Upper lobe of right lung (tissue), 1 donor: ENCODE data around the gene NUTM1. TPM values are rescaled to one million over a fixed set of nuclear protein-coding genes. Genes with fewer than 3 reads are reported as not detected.

Experiments used
- ATAC-seq: fragments of 200-7000 bp; cut with Tn5 transposase; one replicate; pipeline ENCODE4 v1.9.1; 2020; ENCODE audit warnings: mild to moderate bottlenecking, moderate library complexity
- DNase-seq: peaks from one replicate; pipeline ENCODE4 v3.0.0-alpha.2; 2020
- H3K27ac ChIP-seq: fragments of 200-600 bp; one replicate; pipeline ENCODE4 v1.8.0; 2022
- H3K27me3 ChIP-seq: fragments of 200-600 bp; one replicate; pipeline ENCODE4 v1.8.0; 2022; ENCODE audit warnings: mild to moderate bottlenecking
- H3K36me3 ChIP-seq: fragments of 200-600 bp; one replicate; pipeline ENCODE4 v1.8.0; 2022
- H3K4me1 ChIP-seq: fragments of 200-600 bp; one replicate; pipeline ENCODE4 v1.8.0; 2022
- H3K4me3 ChIP-seq: fragments of 200-600 bp; one replicate; pipeline ENCODE4 v1.8.0; 2022; ENCODE audit warnings: mild to moderate bottlenecking
- H3K9me3 ChIP-seq: fragments of 200-600 bp; one replicate; pipeline ENCODE4 v1.8.0; 2022
- intact Hi-C: fragments of 100-400 bp; cut with DNase I; formaldehyde crosslinking; loops from one replicate; pipeline ENCODE4 v1.11.0; 2022
- total RNA-seq: library from RNA; stranded (reverse); fragmentation: NEBNext Ultra II Directional; extraction: Animal tissue kit (Norgen Biotek cat#: 25700); gene quantifications from one replicate; pipeline ENCODE4 v1.2.1, GENCODE V29; 2021
- TF ChIP-seq, protein P1 (sequence below): fragments of 200-600 bp; IDR thresholded peaks from one replicate; pipeline ENCODE4 v1.8.0; 2022; ENCODE audit warnings: antibody characterized with exemption
- donor health status: DM: no; HTN: yes; CAD: no; lungs with severe emphysema.

The NUTM1 gene
- total RNA-seq, 1 donor from 2014 or later = not detected

DNA sequence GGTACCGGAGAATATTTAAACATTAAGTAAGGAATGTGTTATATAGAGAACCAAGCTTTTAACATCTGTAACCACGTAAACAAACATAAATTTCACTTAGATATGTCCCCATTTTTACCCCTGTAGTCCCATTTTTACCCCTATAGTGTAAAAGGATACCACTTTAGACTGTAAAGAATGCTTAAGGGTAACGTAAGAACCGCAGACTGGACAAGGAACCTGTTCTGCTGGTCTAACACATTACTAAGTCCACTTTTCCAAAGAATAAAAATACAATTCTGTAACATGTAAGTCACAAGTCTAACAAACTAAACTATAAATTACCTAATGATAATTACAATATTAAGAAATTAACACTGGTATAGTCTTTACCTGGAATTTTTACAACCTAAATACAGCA lies 8.4 kb upstream of the NUTM1 start:
- Histone ChIP-seq H3K4me3 (peak overlapping the region; percentile 73), H3K4me1 (peaks cover 28% of the 10 kb centered on the region)
- intact Hi-C loops = no loop called here

DNA sequence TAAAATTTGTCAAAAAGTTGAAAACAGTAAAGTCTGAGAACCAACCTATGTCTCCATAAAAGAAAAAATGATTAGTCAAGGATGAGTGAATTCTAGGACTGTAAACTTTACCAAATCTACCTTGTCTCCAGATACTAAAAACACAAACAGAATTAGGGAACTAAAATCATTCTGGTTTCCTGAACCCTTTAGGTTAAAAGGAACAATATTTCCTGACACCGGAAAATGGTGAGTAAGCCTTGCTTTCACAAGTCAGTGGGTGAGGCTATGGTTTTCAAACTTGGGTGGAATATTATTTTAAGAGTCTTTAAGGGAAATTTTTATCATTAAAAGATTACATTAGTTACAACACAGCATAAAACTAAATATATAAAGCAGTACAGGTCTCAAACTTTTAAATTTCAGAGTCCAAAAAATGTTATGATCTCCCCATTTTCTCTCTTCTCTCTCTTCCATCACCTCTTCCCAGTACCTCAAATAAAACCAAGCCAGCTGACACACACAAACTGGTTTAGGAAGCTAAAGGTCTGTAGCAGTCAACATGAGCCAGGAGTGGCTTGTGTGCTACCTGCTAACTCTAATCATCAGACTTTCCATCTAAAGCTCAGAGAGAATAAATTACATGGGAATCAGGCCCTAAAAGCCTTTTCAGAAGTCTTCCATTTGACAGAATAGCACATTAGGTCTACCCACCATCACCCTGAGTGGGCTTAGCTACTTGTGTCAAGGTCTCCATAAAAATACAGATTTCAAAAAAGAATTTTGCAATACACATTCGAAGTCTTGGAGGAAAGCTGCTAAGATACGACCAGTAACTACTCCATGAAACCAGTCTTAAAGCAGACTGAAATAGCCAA lies 7.7 kb upstream of the NUTM1 start:
- DNase-seq = no peak
- peak overlapping the region; percentile 90 for H3K27ac ChIP-seq
- peaks cover 28% of the 10 kb centered on the region for H3K4me1 ChIP-seq
- H3K27me3 ChIP-seq = no peaks in the 10 kb centered on the region
- ATAC-seq = no peak
- intact Hi-C loops = no loop called here
- H3K36me3 ChIP-seq = peaks cover 16% of the 10 kb centered on the region
- no peaks in the 10 kb centered on the region for H3K9me3 ChIP-seq
- H3K4me3 ChIP-seq = peak overlapping the region; percentile 73
- TF ChIP-seq, protein P1, sequence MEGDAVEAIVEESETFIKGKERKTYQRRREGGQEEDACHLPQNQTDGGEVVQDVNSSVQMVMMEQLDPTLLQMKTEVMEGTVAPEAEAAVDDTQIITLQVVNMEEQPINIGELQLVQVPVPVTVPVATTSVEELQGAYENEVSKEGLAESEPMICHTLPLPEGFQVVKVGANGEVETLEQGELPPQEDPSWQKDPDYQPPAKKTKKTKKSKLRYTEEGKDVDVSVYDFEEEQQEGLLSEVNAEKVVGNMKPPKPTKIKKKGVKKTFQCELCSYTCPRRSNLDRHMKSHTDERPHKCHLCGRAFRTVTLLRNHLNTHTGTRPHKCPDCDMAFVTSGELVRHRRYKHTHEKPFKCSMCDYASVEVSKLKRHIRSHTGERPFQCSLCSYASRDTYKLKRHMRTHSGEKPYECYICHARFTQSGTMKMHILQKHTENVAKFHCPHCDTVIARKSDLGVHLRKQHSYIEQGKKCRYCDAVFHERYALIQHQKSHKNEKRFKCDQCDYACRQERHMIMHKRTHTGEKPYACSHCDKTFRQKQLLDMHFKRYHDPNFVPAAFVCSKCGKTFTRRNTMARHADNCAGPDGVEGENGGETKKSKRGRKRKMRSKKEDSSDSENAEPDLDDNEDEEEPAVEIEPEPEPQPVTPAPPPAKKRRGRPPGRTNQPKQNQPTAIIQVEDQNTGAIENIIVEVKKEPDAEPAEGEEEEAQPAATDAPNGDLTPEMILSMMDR = no peak

More for the DNA sequence above, 8.4 kb upstream of the NUTM1 start:
- TF ChIP-seq, protein P1 = no peak
- H3K27me3 ChIP-seq = no peaks in the 10 kb centered on the region
- H3K9me3 ChIP-seq = no peaks in the 10 kb centered on the region
- no peak for ATAC-seq
- no peak for DNase-seq
- peaks cover 9% of the 10 kb centered on the region for H3K36me3 ChIP-seq
- peak overlapping the region; percentile 90 for H3K27ac ChIP-seq

DNA sequence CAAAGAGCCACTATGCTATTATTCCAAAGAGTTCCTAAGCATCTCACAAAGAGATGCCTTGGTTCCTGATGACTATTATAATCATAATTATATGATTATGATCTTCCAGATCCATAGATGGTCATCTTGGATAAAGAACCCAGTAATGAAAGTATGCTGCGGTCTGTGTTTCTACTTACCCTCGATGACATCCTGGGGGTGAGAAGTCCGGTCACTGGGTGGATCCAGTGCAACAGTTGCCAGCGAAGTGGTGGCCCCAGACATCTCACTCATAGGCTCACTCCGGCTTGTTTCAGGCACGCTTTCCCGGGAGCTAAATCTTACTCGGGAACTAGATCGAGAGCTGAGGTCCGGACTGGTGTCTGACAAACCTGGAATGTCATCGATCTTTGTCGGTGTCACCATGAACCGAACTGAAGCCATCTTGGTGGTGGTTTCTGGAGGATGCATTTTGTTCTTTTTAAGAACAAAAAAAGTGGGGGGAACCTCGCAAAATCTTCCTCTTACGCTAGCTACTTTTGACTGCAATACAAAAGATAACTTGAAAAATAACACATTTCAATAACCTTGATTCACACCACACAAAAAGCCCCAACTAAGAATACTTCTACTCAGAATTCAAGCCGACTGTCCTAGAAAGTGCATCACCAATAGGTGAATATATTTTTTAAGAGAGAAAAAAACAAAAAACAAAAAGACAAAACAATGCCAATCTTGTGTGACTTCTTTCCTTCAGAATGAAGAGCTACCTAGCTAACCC lies 6.7 kb upstream of the NUTM1 start:
- intact Hi-C loops = no loop called here
- ATAC-seq (no peak), DNase-seq (no peak)
- peaks cover 27% of the 10 kb centered on the region for H3K36me3 ChIP-seq
- peak overlapping the region; percentile 73 for H3K4me3 ChIP-seq
- H3K9me3 ChIP-seq = no peaks in the 10 kb centered on the region
- no peaks in the 10 kb centered on the region for H3K27me3 ChIP-seq
- peaks cover 28% of the 10 kb centered on the region for H3K4me1 ChIP-seq
- peak overlapping the region; percentile 90 for H3K27ac ChIP-seq
- TF ChIP-seq, protein P1 = no peak

DNA sequence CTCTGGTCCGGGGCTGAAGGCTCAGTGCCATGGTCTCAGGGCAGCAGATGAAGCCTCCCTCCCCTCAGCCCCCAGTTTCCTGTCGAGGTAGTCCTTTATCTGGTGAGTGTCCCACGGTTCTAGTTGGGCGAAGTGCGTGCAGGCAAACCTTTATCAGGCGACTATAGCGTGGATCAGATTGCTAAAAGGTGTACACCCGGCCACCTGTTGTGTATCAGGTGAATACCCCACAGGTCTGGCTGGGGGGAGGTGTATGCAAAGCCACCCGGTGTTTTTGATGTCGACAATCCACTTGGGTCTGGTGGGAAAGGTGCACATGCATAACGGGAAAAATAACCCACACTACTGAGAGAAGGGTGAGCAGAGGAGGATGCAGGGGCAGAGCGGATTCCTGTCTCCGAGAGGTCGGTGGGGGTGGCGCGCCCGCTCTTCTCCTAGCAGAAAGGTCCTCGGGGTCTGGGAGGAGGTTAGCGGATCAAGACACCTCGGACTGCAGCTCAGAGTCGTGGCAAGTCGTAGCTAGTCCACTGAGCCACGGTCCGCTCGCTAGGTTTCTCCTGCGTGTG lies 6.0 kb upstream of the NUTM1 start:
- TF ChIP-seq, protein P1 = no peak
- Histone ChIP-seq H3K9me3 (no peaks in the 10 kb centered on the region), H3K27me3 (no peaks in the 10 kb centered on the region), H3K4me1 (peaks cover 33% of the 10 kb centered on the region), H3K27ac (peak overlapping the region; percentile 90), H3K4me3 (peak overlapping the region; percentile 73), H3K36me3 (peaks cover 31% of the 10 kb centered on the region)
- intact Hi-C loops = no loop called here
- DNase-seq (no peak), ATAC-seq (no peak)

DNA sequence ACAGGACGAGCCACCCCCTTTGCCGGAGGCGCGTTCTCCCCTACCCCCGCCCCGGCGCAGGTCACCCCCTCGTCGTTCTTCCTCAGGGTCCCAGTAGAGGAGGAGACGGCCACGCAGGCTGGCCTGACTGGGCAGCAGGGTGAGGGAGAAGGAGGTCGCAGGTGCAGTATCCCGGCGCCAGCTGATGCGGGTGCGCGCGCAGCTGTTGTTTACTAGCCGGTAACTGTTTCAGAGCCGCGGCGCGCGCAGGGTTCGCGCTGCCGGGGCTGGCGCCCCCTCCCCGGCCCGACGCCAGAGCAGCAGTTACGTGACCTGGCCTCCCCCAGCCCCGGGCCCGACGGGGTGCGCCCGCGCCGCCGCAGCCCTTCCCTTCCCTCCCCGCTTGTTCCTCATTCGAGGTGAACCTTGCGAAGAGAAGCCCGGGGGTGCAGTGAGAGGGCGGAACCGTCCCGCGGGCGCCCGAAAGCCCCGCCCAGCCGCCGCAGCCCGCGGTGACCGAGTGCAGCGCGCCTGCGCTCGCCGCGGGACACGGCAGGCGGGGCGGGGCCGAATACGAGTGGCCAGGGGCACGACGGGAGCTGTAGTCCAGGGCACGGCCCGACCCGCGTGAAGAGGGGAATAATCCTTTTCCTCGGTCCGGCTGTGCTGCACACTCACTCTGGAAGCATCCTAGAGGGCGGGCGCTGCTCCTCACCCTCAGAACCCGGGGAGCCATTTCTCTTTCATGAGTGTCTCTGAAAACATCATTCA lies 5.4 kb upstream of the NUTM1 start, which contains the start of gene SLC12A6:
SLC12A6 (minus strand) TSS at position 225 of the 750 bp plus-strand sequence. CDS start 1,101 bp downstream, outside the sequence.
- Histone ChIP-seq H3K27ac (peak within 1 kb of the TSS; percentile 90), H3K9me3 (no peaks in the 10 kb centered on the region), H3K36me3 (peaks cover 31% of the 10 kb centered on the region), H3K4me3 (peak within 1 kb of the TSS; percentile 73), H3K27me3 (no peaks in the 10 kb centered on the region), H3K4me1 (peaks cover 35% of the 10 kb centered on the region)
- peak; percentile 97 for ATAC-seq
- TF ChIP-seq, protein P1 = no peak
- intact Hi-C loops = no loop called here
- peak; percentile 96 for DNase-seq
